Measurements from ENCODE around the gene KIAA1549. TPM values are rescaled to one million over a fixed set of nuclear protein-coding genes. Genes with fewer than 3 reads are reported as not detected.

KIAA1549 gene
- total and polyA plus RNA-seq, 2 of the 4 experiments (the other 2 are of a cell fraction), result 1.3 to 3.3 TPM

- H4K5ac ChIP-seq (ENCODE audit: low read depth, low read length), result no peak overlapping the region
These were observed 131.5 kb downstream of the KIAA1549 start for GRCh38 chr7:138849701-138850100.

More at GRCh38 chr7:138849701-138850100, 131.5 kb downstream of the KIAA1549 start:
- H2AK5ac ChIP-seq (ENCODE audit: low read depth, low read length), result no peak overlapping the region
- no peak overlapping the region for H2BK20ac ChIP-seq (ENCODE audit: low read depth, low read length)
- H3K9me3 ChIP-seq (ENCODE audit: control insufficient read depth, insufficient read depth, low read length), result no peaks in the 10 kb centered on the region
- H3K23ac ChIP-seq (ENCODE audit: low read depth, low read length), result no peak overlapping the region
- no peaks in the 10 kb centered on the region; the same call in 1 of the 2 replicates for H3K4me1 ChIP-seq (ENCODE audit: control insufficient read depth, insufficient read depth, low read length)
- H3K4me2 ChIP-seq (ENCODE audit: low read depth, low read length), result no peak overlapping the region
- in situ Hi-C loops (cut with MboI; ENCODE audit: low sequenced_read_pairs), result no loop called here
- H3K18ac ChIP-seq (ENCODE audit: low read depth, low read length), result no peak overlapping the region
- no peak overlapping the region for H4K91ac ChIP-seq (ENCODE audit: insufficient read depth, low read depth, low read length)
- H3K14ac ChIP-seq (replicated peaks; ENCODE audit: low read depth, low read length), result no peak overlapping the region
- no peak overlapping the region for H3K9ac ChIP-seq (ENCODE audit: low read depth, low read length)
- H3K79me1 ChIP-seq (ENCODE audit: low read depth in 1 of 2, low read length in 2 of 2), result no peaks in the 10 kb centered on the region
- no peak overlapping the region for H2AK9ac ChIP-seq (replicated peaks; ENCODE audit: low read depth, low read length, poor library complexity)
- 85% methylated on average over 4 of the region's 5 CpGs; no CpG with 5 or more reads in 1 of the 2 experiments for WGBS, 2 experiments (ENCODE audit: extremely low coverage in 2 of 2, insufficient read length in 1 of 2)
- intact Hi-C loops (cut with micrococcal nuclease), result no loop called here
- DNase-seq, result no peak
- no peak overlapping the region for H3K27ac ChIP-seq (ENCODE audit: insufficient read depth, low read length)
- no peak overlapping the region for H3K4ac ChIP-seq (ENCODE audit: low read depth, low read length)
- H3K56ac ChIP-seq (ENCODE audit: extremely low read depth, insufficient read depth, low read length), result no peak overlapping the region
- H4K8ac ChIP-seq (ENCODE audit: low read depth in 2 of 2, low read length in 2 of 2), result no peak overlapping the region
- H2BK120ac ChIP-seq (ENCODE audit: low read depth, low read length), result no peak overlapping the region
- H3K27me3 ChIP-seq (ENCODE audit: control insufficient read depth, insufficient read depth, low read length), result no peaks in the 10 kb centered on the region
- POLR2A ChIA-PET (ENCODE audit: unreplicated experiment), result no interaction called here
- no TSS peak for BruUV-seq (replicated peaks)
- TF ChIP-seq SMC3 (IDR thresholded peaks at IDR 0.05; ENCODE audit: low read depth, low read length) (no peak), RFX5 (IDR thresholded peaks at IDR 0.05; ENCODE audit: low read depth, low read length) (no peak), RAD21 (IDR thresholded peaks at IDR 0.05; ENCODE audit: low read length) (no peak), RCOR1 (IDR thresholded peaks at IDR 0.05; ENCODE audit: insufficient replicate concordance, low read length) (no peak), CEBPB (IDR thresholded peaks at IDR 0.05; ENCODE audit: low read depth, low read length) (no peak), POLR2A (IDR thresholded peaks at IDR 0.05; ENCODE audit: low read depth, low read length) (no peak), ELK1 (IDR thresholded peaks at IDR 0.05; ENCODE audit: borderline replicate concordance, low read depth, low read length) (no peak), FOS (IDR thresholded peaks at IDR 0.05; ENCODE audit: low read depth, low read length) (no peak), BHLHE40 (IDR thresholded peaks at IDR 0.05; ENCODE audit: low read depth, low read length) (no peak), MXI1 (IDR thresholded peaks at IDR 0.05; ENCODE audit: borderline replicate concordance, low read depth, low read length) (no peak), CTCF (conservative IDR thresholded peaks at IDR 0.05; ENCODE audit: low read depth, low read length) (no peak), MAZ (IDR thresholded peaks at IDR 0.05; ENCODE audit: borderline replicate concordance, low read depth, low read length) (no peak), CHD1 (IDR thresholded peaks at IDR 0.05; ENCODE audit: low read depth, low read length) (no peak), MAFK (IDR thresholded peaks at IDR 0.05; ENCODE audit: low read depth, low read length) (no peak), NFE2L2 (IDR thresholded peaks at IDR 0.05; ENCODE audit: low read depth, low read length) (no peak)
- TF ChIP-seq, protein P1, sequence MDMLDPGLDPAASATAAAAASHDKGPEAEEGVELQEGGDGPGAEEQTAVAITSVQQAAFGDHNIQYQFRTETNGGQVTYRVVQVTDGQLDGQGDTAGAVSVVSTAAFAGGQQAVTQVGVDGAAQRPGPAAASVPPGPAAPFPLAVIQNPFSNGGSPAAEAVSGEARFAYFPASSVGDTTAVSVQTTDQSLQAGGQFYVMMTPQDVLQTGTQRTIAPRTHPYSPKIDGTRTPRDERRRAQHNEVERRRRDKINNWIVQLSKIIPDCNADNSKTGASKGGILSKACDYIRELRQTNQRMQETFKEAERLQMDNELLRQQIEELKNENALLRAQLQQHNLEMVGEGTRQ (IDR thresholded peaks at IDR 0.05; ENCODE audit: low read depth, low read length), result no peak
- CTCF ChIA-PET, result no interaction called here
- dilution Hi-C loops (cut with HindIII; ENCODE audit: low sequenced_read_pairs, unreplicated experiment), result no loop called here
- H3K36me3 ChIP-seq (ENCODE audit: control insufficient read depth, insufficient read depth, low read length), result no peaks in the 10 kb centered on the region
- H2BK5ac ChIP-seq (ENCODE audit: low read depth, low read length, poor library complexity, severe bottlenecking), result no peak overlapping the region
- H2AFZ ChIP-seq (replicated peaks; ENCODE audit: low read length, poor library complexity), result no peak overlapping the region
- H3K9me1 ChIP-seq (ENCODE audit: insufficient read depth, low read length), result no peaks in the 10 kb centered on the region
- H3K4me3 ChIP-seq (ENCODE audit: insufficient read depth, low read depth, low read length), result no peak overlapping the region
- H4K20me1 ChIP-seq (ENCODE audit: insufficient read depth, low read length), result no peaks in the 10 kb centered on the region
- ATAC-seq (ENCODE audit: low read depth), result no peak
- H2BK15ac ChIP-seq (ENCODE audit: low read depth, low read length), result no peak overlapping the region
